Activated CD8-positive, alpha-beta memory T cell treated with anti-CD3 and anti-CD28 coated beads, Interleukin-2, amount 50 U/mL, for 24 hours (primary cell): ENCODE results near the gene TYRO3.
A peak's percentile ranks its signal among the peaks of the same experiment; 100 is the strongest.

Experiments used
- DNase-seq: peaks from one replicate; pipeline ENCODE4 v3.0.0-alpha.2; 2020; ENCODE audit errors: extremely low read depth

The TYRO3 gene

GRCh38 chr15:41603941-41604911 lies 45.2 kb downstream of the TYRO3 start:
- DNase-seq: no peak

- DNase-seq: no peak
Observed at GRCh38 chr15:41605566-41605965, 46.6 kb downstream of the TYRO3 start.

- DNase-seq: no peak
Observed at GRCh38 chr15:41606997-41607396, 48.0 kb downstream of the TYRO3 start.

GRCh38 chr15:41609123-41609522 lies 50.1 kb downstream of the TYRO3 start:
- DNase-seq: no peak

- DNase-seq: no peak
Observed at GRCh38 chr15:41610048-41610447, 51.0 kb downstream of the TYRO3 start.

- no peak for DNase-seq
Observed at GRCh38 chr15:41620536-41621199, 61.7 kb downstream of the TYRO3 start.

- DNase-seq: peak; percentile 53
Observed at GRCh38 chr15:41621200-41622193, 62.5 kb downstream of the TYRO3 start.

GRCh38 chr15:41622901-41623300 lies 63.9 kb downstream of the TYRO3 start:
- no peak for DNase-seq

GRCh38 chr15:41627203-41627602 lies 68.2 kb downstream of the TYRO3 start:
- DNase-seq: no peak

- DNase-seq: no peak
Observed at GRCh38 chr15:41629463-41629862, 70.5 kb downstream of the TYRO3 start.

- no peak for DNase-seq
Observed at GRCh38 chr15:41629883-41630282, 70.9 kb downstream of the TYRO3 start.

- no peak for DNase-seq
Observed at GRCh38 chr15:41630616-41631217, 71.7 kb downstream of the TYRO3 start.

GRCh38 chr15:41631880-41632470 lies 73.0 kb downstream of the TYRO3 start:
- no peak for DNase-seq
